ENCODE results near the gene RXRG. TPM values are rescaled to one million over a fixed set of nuclear protein-coding genes. Genes with fewer than 3 reads are reported as not detected.
A peak's percentile ranks its signal among the peaks of the same experiment; 100 is the strongest.

The RXRG gene
- total and polyA plus RNA-seq, 9 of the 15 experiments (the other 6 are each of a cell fraction or from before 2014, with no cell fraction given): not detected

DNA sequence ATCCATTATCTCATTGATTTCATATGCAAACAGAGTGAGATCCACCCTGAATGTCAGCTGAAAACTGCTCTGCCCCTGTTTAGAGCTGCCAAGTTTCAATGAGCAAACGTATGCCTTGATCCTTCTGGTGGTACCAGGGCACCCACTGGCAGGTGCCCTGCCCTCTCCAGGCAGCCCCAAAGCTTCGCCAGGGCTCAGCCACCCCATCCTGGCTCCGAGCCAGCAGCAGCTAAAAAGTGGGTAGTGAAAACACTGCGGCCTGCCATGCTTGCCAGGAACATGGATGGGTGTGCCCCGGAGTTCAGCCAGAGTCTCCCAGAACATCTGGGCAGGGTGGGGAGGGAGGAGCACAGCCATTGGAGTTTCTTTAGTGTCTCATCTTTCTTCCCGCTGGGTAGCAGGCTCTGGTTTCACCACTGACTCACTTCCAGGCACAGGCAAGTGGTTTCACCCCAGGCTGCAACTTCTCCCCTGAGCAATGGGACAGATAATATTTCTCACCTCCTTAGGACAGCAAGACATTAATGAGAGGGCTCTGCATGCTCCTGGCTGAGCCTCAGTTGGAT lies 80.3 kb downstream of the RXRG start:
- no peak for TF ChIP-seq NR2F6 (CRISPR knock-in tag; IDR thresholded peaks at IDR 0.05)
- no peak for TF ChIP-seq NCOA2 (IDR thresholded peaks at IDR 0.05; ENCODE audit: partially characterized antibody in 2 of 2)
- TF ChIP-seq NR1H2 (CRISPR knock-in tag; IDR thresholded peaks at IDR 0.05): no peak
- peak; percentile 61 for TF ChIP-seq NFIC (IDR thresholded peaks at IDR 0.05)
- no peak for TF ChIP-seq ELF2 (CRISPR knock-in tag; IDR thresholded peaks at IDR 0.05)
- Histone ChIP-seq H3K4me3 (no peak overlapping the region), H3K27me3 (ENCODE audit: control insufficient read depth in 2 of 2, insufficient read depth in 2 of 2, low read length in 2 of 2) (peaks cover 0 to 12% of the 10 kb centered on the region in 2 experiments; a peak in 2 of 5 replicates), H3K9me3 (replicated peaks; ENCODE audit: control insufficient read depth, insufficient read depth, low read depth, low read length) (no peaks in the 10 kb centered on the region), H3K9ac (ENCODE audit: insufficient read depth in 1 of 2, low read depth in 2 of 2, low read length in 2 of 2) (no peak overlapping the region), H3K36me3 (ENCODE audit: control insufficient read depth, insufficient read depth, low read length) (no peaks in the 10 kb centered on the region), H3K27ac (ENCODE audit: extremely low read depth, low read depth, low read length) (no peak overlapping the region), H3K9me1 (ENCODE audit: control insufficient read depth, insufficient read depth, low read length) (no peaks in the 10 kb centered on the region), H3K4me2 (ENCODE audit: insufficient read depth, low read length) (no peak overlapping the region), H3K79me2 (ENCODE audit: control insufficient read depth, insufficient read depth, low read length) (no peaks in the 10 kb centered on the region), H3K4me1 (replicated peaks in 1 of 2; ENCODE audit: control insufficient read depth in 2 of 2, insufficient read depth in 2 of 2, low read length in 2 of 2) (no peaks in the 10 kb centered on the region), H2AFZ (ENCODE audit: low read depth, low read length) (no peak overlapping the region), H4K20me1 (replicated peaks; ENCODE audit: control insufficient read depth, insufficient read depth, low read length) (no peaks in the 10 kb centered on the region; the same call in 1 of the 2 replicates)
- DNase-seq (ENCODE audit: extremely low read depth in 1 of 4, low spot score in 3 of 4) (no peak), FAIRE-seq (no peak), ATAC-seq (no peak)
- intact Hi-C loops (cut with micrococcal nuclease) (loop anchor here (5.0 kb wide), 1 partner anchor 237 kb away; no protein-coding TSS in a partner anchor), in situ Hi-C loops (cut with MboI) (loop anchor here (10.0 kb wide), 1 partner anchor 220 kb away; no protein-coding TSS in a partner anchor)
- no TSS peak for BruUV-seq (replicated peaks)
- POLR2A ChIA-PET: no interaction called here
- CTCF ChIA-PET (ENCODE audit: low intra/inter-chr PET ratio): no interaction called here
- WGBS (ENCODE audit: insufficient coverage, low coverage, missing lambda C conversion rate): under 1% methylated on average over 6 of the region's 6 CpGs

DNA sequence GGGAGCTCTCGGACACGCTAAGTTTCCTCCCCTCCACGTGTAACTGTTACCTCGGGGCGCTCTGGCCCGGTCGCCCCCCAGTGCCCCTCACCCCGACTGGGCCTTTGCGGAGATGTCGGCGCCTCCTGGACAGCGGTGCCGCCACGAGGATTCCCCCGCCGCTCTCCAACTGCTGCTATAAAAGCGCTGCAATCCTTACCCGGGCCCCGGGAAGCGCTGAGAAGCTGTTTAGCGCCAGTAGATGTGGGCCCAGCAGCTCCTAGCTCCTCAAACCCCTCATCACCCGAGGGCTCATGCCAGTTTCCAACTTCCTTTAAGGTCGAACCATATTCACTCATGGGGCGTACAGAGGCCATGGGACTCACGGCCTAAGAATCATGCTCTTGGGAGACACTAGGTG lies 88.0 kb downstream of the RXRG start:
- Histone ChIP-seq H3K79me2 (ENCODE audit: control insufficient read depth, insufficient read depth, low read length) (no peaks in the 10 kb centered on the region), H4K20me1 (replicated peaks; ENCODE audit: control insufficient read depth, insufficient read depth, low read length) (peaks cover 3% of the 10 kb centered on the region; the same call in 1 of the 2 replicates), H3K9me3 (replicated peaks; ENCODE audit: control insufficient read depth, insufficient read depth, low read depth, low read length) (no peaks in the 10 kb centered on the region), H3K9me1 (ENCODE audit: control insufficient read depth, insufficient read depth, low read length) (no peaks in the 10 kb centered on the region), H3K27ac (ENCODE audit: extremely low read depth, low read depth, low read length) (no peak overlapping the region), H2AFZ (ENCODE audit: low read depth, low read length) (no peak overlapping the region), H3K4me1 (replicated peaks in 1 of 2; ENCODE audit: control insufficient read depth in 2 of 2, insufficient read depth in 2 of 2, low read length in 2 of 2) (peaks cover 0 to 8% of the 10 kb centered on the region in 2 experiments; a peak in 1 of 5 replicates), H3K9ac (ENCODE audit: insufficient read depth in 1 of 2, low read depth in 2 of 2, low read length in 2 of 2) (no peak overlapping the region), H3K27me3 (ENCODE audit: control insufficient read depth in 2 of 2, insufficient read depth in 2 of 2, low read length in 2 of 2) (peaks cover 41 to 59% of the 10 kb centered on the region in 2 experiments), H3K4me3 (no peak overlapping the region), H3K4me2 (ENCODE audit: insufficient read depth, low read length) (no peak overlapping the region), H3K36me3 (ENCODE audit: control insufficient read depth, insufficient read depth, low read length) (no peaks in the 10 kb centered on the region)
- intact Hi-C loops (cut with micrococcal nuclease): no loop called here
- ChIA-PET CTCF (ENCODE audit: low intra/inter-chr PET ratio) (no interaction called here), POLR2A (no interaction called here)
- BruUV-seq (replicated peaks): no TSS peak
- no peak for DNase-seq (ENCODE audit: extremely low read depth in 1 of 4, low spot score in 3 of 4)
- FAIRE-seq: no peak
- ATAC-seq: no peak
- in situ Hi-C loops (cut with MboI): no loop called here
- 7% methylated on average over 15 of the region's 25 CpGs for WGBS (ENCODE audit: insufficient coverage, low coverage, missing lambda C conversion rate)
- TF ChIP-seq CXXC5 (CRISPR knock-in tag; IDR thresholded peaks at IDR 0.05): no peak
- no peak for TF ChIP-seq GATAD2B (IDR thresholded peaks at IDR 0.05; ENCODE audit: borderline replicate concordance)
- TF ChIP-seq, protein P1, sequence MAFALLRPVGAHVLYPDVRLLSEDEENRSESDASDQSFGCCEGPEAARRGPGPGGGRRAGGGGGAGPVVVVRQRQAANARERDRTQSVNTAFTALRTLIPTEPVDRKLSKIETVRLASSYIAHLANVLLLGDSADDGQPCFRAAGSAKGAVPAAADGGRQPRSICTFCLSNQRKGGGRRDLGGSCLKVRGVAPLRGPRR (CRISPR knock-in tag; IDR thresholded peaks at IDR 0.05): no peak
- TF ChIP-seq NFATC3 (IDR thresholded peaks at IDR 0.05): no peak
- TF ChIP-seq GATAD2A (IDR thresholded peaks at IDR 0.05): no peak
- no peak for TF ChIP-seq KDM4B (IDR thresholded peaks at IDR 0.05; ENCODE audit: borderline replicate concordance in 2 of 2, low read depth in 1 of 2)
- TF ChIP-seq TCF7L2 (IDR thresholded peaks at IDR 0.05; ENCODE audit: low read depth, low read length): no peak
- no peak for TF ChIP-seq MAZ (CRISPR knock-in tag; conservative IDR thresholded peaks at IDR 0.05 in 1 of 2, IDR thresholded peaks at IDR 0.05 in 1 of 2)
- TF ChIP-seq STAT5A (IDR thresholded peaks at IDR 0.05; ENCODE audit: borderline replicate concordance, low read length): no peak
- TF ChIP-seq, protein P2, sequence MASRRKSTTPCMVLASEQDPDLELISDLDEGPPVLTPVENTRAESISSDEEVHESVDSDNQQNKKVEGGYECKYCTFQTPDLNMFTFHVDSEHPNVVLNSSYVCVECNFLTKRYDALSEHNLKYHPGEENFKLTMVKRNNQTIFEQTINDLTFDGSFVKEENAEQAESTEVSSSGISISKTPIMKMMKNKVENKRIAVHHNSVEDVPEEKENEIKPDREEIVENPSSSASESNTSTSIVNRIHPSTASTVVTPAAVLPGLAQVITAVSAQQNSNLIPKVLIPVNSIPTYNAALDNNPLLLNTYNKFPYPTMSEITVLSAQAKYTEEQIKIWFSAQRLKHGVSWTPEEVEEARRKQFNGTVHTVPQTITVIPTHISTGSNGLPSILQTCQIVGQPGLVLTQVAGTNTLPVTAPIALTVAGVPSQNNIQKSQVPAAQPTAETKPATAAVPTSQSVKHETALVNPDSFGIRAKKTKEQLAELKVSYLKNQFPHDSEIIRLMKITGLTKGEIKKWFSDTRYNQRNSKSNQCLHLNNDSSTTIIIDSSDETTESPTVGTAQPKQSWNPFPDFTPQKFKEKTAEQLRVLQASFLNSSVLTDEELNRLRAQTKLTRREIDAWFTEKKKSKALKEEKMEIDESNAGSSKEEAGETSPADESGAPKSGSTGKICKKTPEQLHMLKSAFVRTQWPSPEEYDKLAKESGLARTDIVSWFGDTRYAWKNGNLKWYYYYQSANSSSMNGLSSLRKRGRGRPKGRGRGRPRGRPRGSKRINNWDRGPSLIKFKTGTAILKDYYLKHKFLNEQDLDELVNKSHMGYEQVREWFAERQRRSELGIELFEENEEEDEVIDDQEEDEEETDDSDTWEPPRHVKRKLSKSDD (conservative IDR thresholded peaks at IDR 0.05; ENCODE audit: low read length): no peak
